K562 (cell line): Measurements from ENCODE around the gene NIPAL3. TPM values are rescaled to one million over a fixed set of nuclear protein-coding genes. Genes with fewer than 3 reads are reported as not detected.

Source experiments
- ATF4 ChIP-seq: fragments of 450-650 bp; formaldehyde crosslinking; IDR thresholded peaks from 2 replicates; pipeline ENCODE4 v1.4.0; 2022; ENCODE audit warnings: mild to moderate bottlenecking, moderate library complexity
- CBFA2T2 ChIP-seq: fragments of 450-650 bp; conservative IDR thresholded peaks from 2 replicates; pipeline ENCODE4 v1.6.1; 2017; ENCODE audit warnings: mild to moderate bottlenecking
- CC2D1A ChIP-seq: fragments of 450-650 bp; IDR thresholded peaks from 2 replicates; pipeline ENCODE4 v1.6.1; 2017; ENCODE audit warnings: mild to moderate bottlenecking
- FIP1L1 ChIP-seq: fragments of 200-400 bp; formaldehyde crosslinking; IDR thresholded peaks from 2 replicates; pipeline ENCODE4 v1.6.1; 2018; ENCODE audit warnings: mild to moderate bottlenecking, low read depth, low read length; ENCODE audit not compliant: poor library complexity, severe bottlenecking
- FOXJ2 ChIP-seq: fragments of 200-800 bp; sonication (Bioruptor generic); IDR thresholded peaks from 2 replicates; pipeline ENCODE4 v1.6.1; 2016; ENCODE audit warnings: missing genetic modification characterization, missing compliant biosample characterization
- KDM1A ChIP-seq, 2 experiments: fragments of 450-650 bp; IDR thresholded peaks; 2 replicates each; pipeline ENCODE4 v1.6.1; 2016; ENCODE audit warnings: mild to moderate bottlenecking in 2 of 2
- L3MBTL2 ChIP-seq: fragments of 450-650 bp; IDR thresholded peaks from 2 replicates; pipeline ENCODE4 v1.6.1; 2016; ENCODE audit warnings: mild to moderate bottlenecking, moderate library complexity
- MCM7 ChIP-seq, 2 experiments: fragments of 450-650 bp; IDR thresholded peaks; 2 replicates each; pipeline ENCODE4 v1.6.1; 2016 to 2018
- MEF2A ChIP-seq: IDR thresholded peaks from 2 replicates; pipeline ENCODE4 v1.6.1; 2011; ENCODE audit warnings: low read depth, mild to moderate bottlenecking, low read length, moderate library complexity; ENCODE audit not compliant: control insufficient read depth
- MYBL2 ChIP-seq, 2 experiments: fragments of 450-650 bp in 1 of 2; sonication (generic) in 1 of 2; formaldehyde crosslinking in 1 of 2; IDR thresholded peaks; 2 replicates each; pipeline versions ENCODE4 v1.6.1 to v1.8.1; 2017 to 2022; ENCODE audit warnings: borderline replicate concordance in 1 of 2, inconsistent platforms in 1 of 2, low read depth in 1 of 2, mild to moderate bottlenecking in 1 of 2, missing genetic modification reagents in 1 of 2, moderate library complexity in 1 of 2
- NFE2L1 ChIP-seq: fragments of 450-650 bp; IDR thresholded peaks from 2 replicates; pipeline ENCODE4 v1.6.1; 2016; ENCODE audit warnings: missing genetic modification characterization, low read depth, mild to moderate bottlenecking, missing compliant biosample characterization, moderate library complexity, borderline replicate concordance
- NFIX ChIP-seq: fragments of 250-450 bp; sonication (Bioruptor Pico); IDR thresholded peaks from 2 replicates; pipeline ENCODE4 v1.4.0; 2020; ENCODE audit warnings: low read depth, mild to moderate bottlenecking, moderate library complexity
- PHB ChIP-seq: fragments of 250-450 bp; sonication (Bioruptor Pico); IDR thresholded peaks from 2 replicates; pipeline ENCODE4 v1.5.0; 2021
- PHF21A ChIP-seq: fragments of 450-650 bp; IDR thresholded peaks from 2 replicates; pipeline ENCODE4 v1.6.1; 2017; ENCODE audit warnings: low read depth, borderline replicate concordance
- PPARD ChIP-seq: fragments of 250-450 bp; sonication (Bioruptor Pico); IDR thresholded peaks from 2 replicates; pipeline ENCODE4 v1.8.0; 2022; ENCODE audit warnings: inconsistent platforms, mild to moderate bottlenecking, moderate library complexity
- RFX1 ChIP-seq: fragments of 450-650 bp; IDR thresholded peaks from 2 replicates; pipeline ENCODE4 v1.6.1; 2016; ENCODE audit warnings: mild to moderate bottlenecking, moderate library complexity
- SAFB2 ChIP-seq: fragments of 200-400 bp; formaldehyde crosslinking; IDR thresholded peaks from 2 replicates; pipeline ENCODE4 v1.6.1; 2018; ENCODE audit warnings: borderline replicate concordance, low read length, low read depth, moderate library complexity; ENCODE audit not compliant: severe bottlenecking
- SIN3A ChIP-seq, 2 experiments: fragments of 150-350 bp in 1 of 2; IDR thresholded peaks; 2 replicates each; pipeline ENCODE4 v1.6.1; 2011 to 2016; ENCODE audit warnings: borderline replicate concordance in 2 of 2, low read depth in 2 of 2, low read length in 2 of 2, mild to moderate bottlenecking in 2 of 2, moderate library complexity in 2 of 2; ENCODE audit not compliant: control insufficient read depth in 1 of 2
- SIRT6 ChIP-seq: IDR thresholded peaks from one replicate; pipeline ENCODE4 v1.6.1; 2012; ENCODE audit warnings: low read depth, mild to moderate bottlenecking, control low read depth, inconsistent platforms, low read length, moderate library complexity
- SOX6 ChIP-seq: fragments of 450-650 bp; IDR thresholded peaks from 2 replicates; pipeline ENCODE4 v1.6.1; 2014; ENCODE audit warnings: mild to moderate bottlenecking
- TBP ChIP-seq: optimal IDR thresholded peaks from 2 replicates; pipeline ENCODE3; 2011; ENCODE audit warnings: low read depth, low read length, improper control_type of control experiment
- VEZF1 ChIP-seq: fragments of 200-800 bp; sonication (Bioruptor generic); IDR thresholded peaks from 2 replicates; pipeline ENCODE4 v1.6.1; 2017; ENCODE audit warnings: missing genetic modification characterization, missing compliant biosample characterization
- YY1 ChIP-seq, 3 experiments: IDR thresholded peaks; 2 replicates each; pipeline ENCODE4 v1.6.1; 2011; ENCODE audit warnings: low read length in 2 of 3, mild to moderate bottlenecking in 2 of 3, moderate library complexity in 2 of 3, borderline replicate concordance in 1 of 3, control low read depth in 1 of 3, low read depth in 1 of 3; ENCODE audit not compliant: insufficient read depth in 3 of 3, insufficient replicate concordance in 2 of 3, control insufficient read depth in 1 of 3, insufficient read length in 1 of 3; ENCODE audit errors: extremely low read depth in 1 of 3
- ZBTB7A ChIP-seq: IDR thresholded peaks from 2 replicates; pipeline ENCODE4 v1.6.1; 2011; ENCODE audit warnings: low read depth, mild to moderate bottlenecking, low read length, moderate library complexity, borderline replicate concordance; ENCODE audit not compliant: control insufficient read depth
- ZC3H8 ChIP-seq: fragments of 450-650 bp; IDR thresholded peaks from 2 replicates; pipeline ENCODE4 v1.6.1; 2017
- ZNF224 ChIP-seq: sonication (generic); formaldehyde crosslinking; IDR thresholded peaks from 2 replicates; pipeline ENCODE4 v1.8.0; 2022; ENCODE audit warnings: mild to moderate bottlenecking, missing genetic modification reagents
- ZNF24 ChIP-seq: fragments of 450-650 bp; IDR thresholded peaks from 2 replicates; pipeline ENCODE4 v1.6.1; 2016
- ZNF316 ChIP-seq: fragments of 450-650 bp; IDR thresholded peaks from 2 replicates; pipeline ENCODE4 v1.6.1; 2016
- ZNF57 ChIP-seq: fragments of 450-650 bp; formaldehyde crosslinking; IDR thresholded peaks from 2 replicates; pipeline ENCODE4 v1.4.0; 2020; ENCODE audit warnings: mild to moderate bottlenecking, moderate library complexity
- polyA plus RNA-seq, 8 experiments: library from polyadenylated mRNA; depleted of rRNA in 4 of 8; stranded (reverse) in 5 of 8; unstranded in 3 of 8; fragments of >200 nt; fragmentation: Nextera tagmentation in 2 of 8; fragmentation: Illumina TruSeq in 1 of 8; extraction: Ambion mirVana in 2 of 8; extraction: Trizol in 1 of 8; gene quantifications; 2 replicates each; pipeline versions ENCODE4 v1.2.1 to v1.2.3, GENCODE V29; 2011 to 2014; ENCODE audit warnings: inconsistent platforms in 1 of 8, missing spikeins in 1 of 8
- total RNA-seq, 7 experiments: library from RNA; depleted of rRNA in 6 of 7; stranded (reverse); fragments of >200 nt in 6 of 7; fragmentation: Illumina TruSeq in 2 of 7; extraction: Trizol in 2 of 7; gene quantifications; 2 replicates each; pipeline versions ENCODE4 v1.2.1 to v1.2.3, GENCODE V29; 2011 to 2021; ENCODE audit warnings: low replicate concordance in 1 of 7

NIPAL3 gene
- total and polyA plus RNA-seq, 9 of the 15 experiments (the other 6 are each of a cell fraction or from before 2014, with no cell fraction given): 10.5 to 26.3 (median 16.0) TPM

- TF ChIP-seq KDM1A (IDR thresholded peaks at IDR 0.05) (no peak), ATF4 (CRISPR knock-in tag) (no peak), TBP (peak; percentile 62), SIN3A (IDR thresholded peaks at IDR 0.05; ENCODE audit: borderline replicate concordance in 2 of 2, control insufficient read depth in 1 of 2, low read depth in 2 of 2, low read length in 2 of 2) (peak in 1 of 2 experiments; percentile 43; a peak in 1 of 4 replicates), ZNF24 (no peak), NFIX (no peak), YY1 (IDR thresholded peaks at IDR 0.05; ENCODE audit: borderline replicate concordance in 1 of 3, control insufficient read depth in 1 of 3, extremely low read depth in 1 of 3, insufficient read depth in 3 of 3, insufficient read length in 1 of 3, insufficient replicate concordance in 2 of 3, low read depth in 1 of 3, low read length in 2 of 3) (peak in 1 of 3 experiments; percentile 8), MEF2A (no peak), ZBTB7A (no peak), RFX1 (peak; percentile 63), SOX6 (peak; percentile 22; the same call in 1 of the 2 replicates), ZC3H8 (no peak), MYBL2 (IDR thresholded peaks at IDR 0.05; ENCODE audit: low read depth) (no peak), MYBL2 (CRISPR knock-in tag; IDR thresholded peaks at IDR 0.05; ENCODE audit: borderline replicate concordance) (no peak), CC2D1A (no peak), PPARD (CRISPR knock-in tag) (no peak), VEZF1 (CRISPR knock-in tag) (no peak), L3MBTL2 (no peak; the same call in 1 of the 2 replicates), FIP1L1 (no peak), SAFB2 (no peak), PHB (no peak), PHF21A (no peak), ZNF316 (no peak), SIRT6 (no peak), MCM7 (IDR thresholded peaks at IDR 0.05) (no peak), ZNF224 (no peak), ZNF57 (CRISPR knock-in tag) (no peak), FOXJ2 (tag) (no peak), NFE2L1 (tag) (no peak), CBFA2T2 (no peak)
Measured at GRCh38 chr1:24502065-24502708, 86.6 kb downstream of the NIPAL3 start (continued).
